Testis (tissue), 2 donors: ENCODE measurements around the gene KATNIP.

ENCODE experiments used
- CTCF ChIP-seq, 3 experiments: fragments of 450-650 bp in 2 of 3; fragments of 200-600 bp in 1 of 3; sonication (generic) in 1 of 3; IDR thresholded peaks; one replicate each; pipeline ENCODE4 v1.5.1; 2016 to 2019; ENCODE audit warnings: antibody characterized with exemption in 3 of 3, mild to moderate bottlenecking in 2 of 3, moderate library complexity in 1 of 3
- POLR2A ChIP-seq: fragments of 450-650 bp; IDR thresholded peaks from one replicate; pipeline ENCODE4 v1.6.1; 2017; ENCODE audit warnings: antibody characterized with exemption, mild to moderate bottlenecking, moderate library complexity

DNA sequence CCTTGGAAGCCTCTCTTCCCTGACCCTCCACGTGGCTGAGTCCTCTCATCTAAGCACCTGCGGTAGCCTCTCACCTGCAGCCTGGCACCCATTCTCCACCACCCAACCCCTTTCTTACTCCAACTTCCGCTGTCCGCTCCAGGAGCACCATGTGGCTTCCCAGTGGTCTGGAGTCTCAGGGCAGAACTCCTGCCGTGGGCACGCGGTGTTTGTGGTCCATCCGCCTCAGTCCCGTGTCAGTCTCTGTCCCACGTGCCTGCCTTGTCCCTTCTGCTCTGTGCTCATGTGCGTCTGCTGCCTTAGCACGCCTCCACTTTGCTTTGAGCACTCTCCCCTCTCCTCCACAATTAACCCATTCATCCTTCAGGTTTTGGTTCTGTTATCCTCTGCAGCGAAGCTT is 49.7 kb downstream of the KATNIP start:
- TF ChIP-seq CTCF (IDR thresholded peaks at IDR 0.05) (no peak), POLR2A (no peak)
